Measurements from ENCODE around the gene ICAM4. TPM values are rescaled to one million over a fixed set of nuclear protein-coding genes. Genes with fewer than 3 reads are reported as not detected.

ICAM4 gene
- total and polyA plus RNA-seq, 2 of the 13 experiments (the other 11 are each of a cell fraction or from before 2014, with no cell fraction given) = 2.9 to 4.0 TPM

GRCh38 chr19:10238172-10238783, 48.5 kb upstream of the ICAM4 start (continued):
- peak; percentile 41; the same call in 1 of the 2 replicates for TF ChIP-seq ZNF12 (CRISPR knock-in tag; IDR thresholded peaks at IDR 0.05)
- TF ChIP-seq ZNF234 (CRISPR knock-in tag; conservative IDR thresholded peaks at IDR 0.05) = no peak
- no peak for TF ChIP-seq ATAD3A (CRISPR knock-in tag; IDR thresholded peaks at IDR 0.05)
- no peak; the same call in 1 of the 2 replicates for TF ChIP-seq DRAP1 (CRISPR knock-in tag; IDR thresholded peaks at IDR 0.05)
- TF ChIP-seq LBX2 (CRISPR knock-in tag; IDR thresholded peaks at IDR 0.05; ENCODE audit: borderline replicate concordance) = no peak
- no peak for TF ChIP-seq CHD2 (IDR thresholded peaks at IDR 0.05; ENCODE audit: low read depth, low read length)
- no peak for TF ChIP-seq AKNA (CRISPR knock-in tag; IDR thresholded peaks at IDR 0.05; ENCODE audit: borderline replicate concordance)
- no peak for TF ChIP-seq ZNF354B (CRISPR knock-in tag; IDR thresholded peaks at IDR 0.05)
- no peak for TF ChIP-seq SNAPC4 (CRISPR knock-in tag; IDR thresholded peaks at IDR 0.05)
- TF ChIP-seq ZSCAN12 (CRISPR knock-in tag; IDR thresholded peaks at IDR 0.05) = no peak
- TF ChIP-seq CENPX (CRISPR knock-in tag; IDR thresholded peaks at IDR 0.05) = no peak
- peak; percentile 60; the same call in 1 of the 2 replicates for TF ChIP-seq ZFP91 (CRISPR knock-in tag; IDR thresholded peaks at IDR 0.05; ENCODE audit: borderline replicate concordance)
- TF ChIP-seq ZBTB2 (CRISPR knock-in tag; IDR thresholded peaks at IDR 0.05; ENCODE audit: low read depth) = no peak
- no peak for TF ChIP-seq HOXA7 (CRISPR knock-in tag; IDR thresholded peaks at IDR 0.05)
- TF ChIP-seq ZNF737 (CRISPR knock-in tag; IDR thresholded peaks at IDR 0.05; ENCODE audit: borderline replicate concordance) = no peak
